ENCODE results near the gene FAM193B.

DNA sequence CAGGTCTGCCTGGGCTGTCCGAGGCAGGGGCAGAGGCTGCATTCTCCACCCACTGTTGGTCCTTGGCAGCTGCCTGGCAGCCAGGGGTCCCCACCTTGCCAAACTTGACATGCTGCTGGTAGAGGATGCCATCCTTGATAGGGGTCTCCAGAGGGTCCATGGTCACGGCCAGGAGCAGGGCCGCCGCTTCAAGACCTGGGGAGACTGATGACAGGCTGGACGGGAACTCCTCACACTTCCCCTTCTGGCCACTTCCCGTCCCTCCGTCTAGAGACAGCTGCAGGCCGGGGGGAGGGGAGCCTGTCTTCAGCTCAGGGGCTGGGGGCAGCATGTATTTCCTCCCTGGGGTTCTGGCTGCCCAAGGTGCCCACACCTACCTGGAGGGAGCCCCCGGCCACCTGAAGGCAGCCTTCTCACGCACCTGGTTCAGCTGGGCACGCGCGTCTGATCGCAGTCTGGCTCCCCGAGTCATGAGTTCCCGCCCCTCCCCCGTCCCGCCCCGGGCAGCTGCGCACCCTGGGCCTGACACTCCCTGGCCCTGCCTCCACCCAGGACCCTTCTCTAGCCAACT is 44.9 kb downstream of the FAM193B start, which contains the start of gene DOK3:
- TF ChIP-seq CTCF (conservative IDR thresholded peaks at IDR 0.05; ENCODE audit: low read depth, low read length), result no peak
- no peak for TF ChIP-seq EZH2phosphoT487 (IDR thresholded peaks at IDR 0.05; ENCODE audit: borderline replicate concordance, low read length)

All from PC-3 (cell line).